ENCODE data around the gene IER3. TPM values are rescaled to one million over a fixed set of nuclear protein-coding genes. Genes with fewer than 3 reads are reported as not detected.

IER3 gene
- total and polyA plus RNA-seq, 9 of the 15 experiments (the other 6 are each of a cell fraction or from before 2014, with no cell fraction given) = 1.5 to 30.0 (median 11.5) TPM

GRCh38 chr6:30717129-30717844 is 27.1 kb downstream of the IER3 start, which contains the start of gene MDC1 (continued):
- TF ChIP-seq TCF3 (CRISPR knock-in tag; IDR thresholded peaks at IDR 0.05) (peak; percentile 73), USF1 (CRISPR knock-in tag; IDR thresholded peaks at IDR 0.05) (no peak), SOX6 (IDR thresholded peaks at IDR 0.05) (peak; percentile 86), TAF9B (IDR thresholded peaks at IDR 0.05; ENCODE audit: partially characterized antibody) (peak; percentile 95), E2F1 (CRISPR knock-in tag; IDR thresholded peaks at IDR 0.05) (peak; percentile 100), SMARCA5 (IDR thresholded peaks at IDR 0.05) (no peak), GTF2E2 (tag; IDR thresholded peaks at IDR 0.05) (peak; percentile 96; the same call in 1 of the 2 replicates), ARID4B (CRISPR knock-in tag; IDR thresholded peaks at IDR 0.05) (peak; percentile 98), KLF13 (tag; IDR thresholded peaks at IDR 0.05; ENCODE audit: borderline replicate concordance, low read depth) (peak; percentile 58; the same call in 1 of the 2 replicates), DNMT1 (IDR thresholded peaks at IDR 0.05) (no peak), ZNF384 (IDR thresholded peaks at IDR 0.05; ENCODE audit: low read depth, low read length) (0 out of 2 replicates have a peak, but pooled peaks have one; percentile 30), NFYB (IDR thresholded peaks at IDR 0.05; ENCODE audit: extremely low read depth, insufficient read length) (peak; percentile 91), GATA2 (CRISPR knock-in tag; IDR thresholded peaks at IDR 0.05) (peak; percentile 20; the same call in 1 of the 2 replicates), ARHGAP35 (IDR thresholded peaks at IDR 0.05; ENCODE audit: partially characterized antibody) (no peak), ZNF133 (CRISPR knock-in tag; IDR thresholded peaks at IDR 0.05) (no peak), MECOM (CRISPR knock-in tag; IDR thresholded peaks at IDR 0.05) (no peak), ZNF175 (CRISPR knock-in tag; IDR thresholded peaks at IDR 0.05; ENCODE audit: low read depth) (no peak; the same call in 1 of the 2 replicates), IRF1 (CRISPR knock-in tag; IDR thresholded peaks at IDR 0.05; ENCODE audit: borderline replicate concordance) (no peak), EWSR1 (IDR thresholded peaks at IDR 0.05; ENCODE audit: borderline replicate concordance, low read depth, partially characterized antibody) (no peak), POLR2G (IDR thresholded peaks at IDR 0.05; ENCODE audit: low read depth, low read length) (peak; percentile 91)
- TF ChIP-seq, protein P1, sequence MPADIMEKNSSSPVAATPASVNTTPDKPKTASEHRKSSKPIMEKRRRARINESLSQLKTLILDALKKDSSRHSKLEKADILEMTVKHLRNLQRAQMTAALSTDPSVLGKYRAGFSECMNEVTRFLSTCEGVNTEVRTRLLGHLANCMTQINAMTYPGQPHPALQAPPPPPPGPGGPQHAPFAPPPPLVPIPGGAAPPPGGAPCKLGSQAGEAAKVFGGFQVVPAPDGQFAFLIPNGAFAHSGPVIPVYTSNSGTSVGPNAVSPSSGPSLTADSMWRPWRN (IDR thresholded peaks at IDR 0.05; ENCODE audit: low read depth) = peak; percentile 96
